SU-DHL-6 (cell line): Measurements from ENCODE around the gene DSCAML1.

Source experiments
- H2AFZ ChIP-seq: fragments of 200-600 bp; sonication (generic); 2 replicates; pipeline ENCODE4 v1.6.1; 2014; ENCODE audit warnings: low read depth, mild to moderate bottlenecking, moderate library complexity, mixed read lengths, antibody characterized with exemption, low read length; ENCODE audit not compliant: severe bottlenecking
- H3F3A ChIP-seq: fragments of 200-600 bp; shearing (Covaris generic); 2 replicates; pipeline ENCODE4 v1.6.0; 2016; ENCODE audit warnings: antibody characterized with exemption, mild to moderate bottlenecking; ENCODE audit not compliant: insufficient read depth
- H3K27ac ChIP-seq: fragments of 200-600 bp; sonication (generic); 2 replicates; pipeline ENCODE4 v1.5.1; 2016; ENCODE audit warnings: low read depth, mild to moderate bottlenecking, low read length, moderate library complexity, mixed read lengths
- H3K27me3 ChIP-seq: fragments of 200-600 bp; sonication (generic), shearing (Covaris generic); 2 replicates; pipeline ENCODE4 v1.6.0; 2014; ENCODE audit warnings: mild to moderate bottlenecking, low read length
- H3K36me3 ChIP-seq: fragments of 200-600 bp; sonication (generic); 2 replicates; pipeline ENCODE4 v1.6.1; 2014; ENCODE audit warnings: mild to moderate bottlenecking, low read length, mixed read lengths
- H3K4me2 ChIP-seq: fragments of 300-600, 200-600 bp; shearing (Covaris generic), sonication (generic); 2 replicates; pipeline ENCODE4 v1.6.0; 2014; ENCODE audit warnings: low read length, low read depth, mild to moderate bottlenecking; ENCODE audit not compliant: poor library complexity, severe bottlenecking
- H3K4me3 ChIP-seq: fragments of 200-600 bp; sonication (generic); 2 replicates; pipeline ENCODE4 v1.5.1; 2014; ENCODE audit warnings: antibody characterized with exemption, low read length, mild to moderate bottlenecking, mixed read lengths; ENCODE audit not compliant: insufficient read depth, poor library complexity, severe bottlenecking
- H3K79me2 ChIP-seq: fragments of 200-600 bp; sonication (generic); 2 replicates; pipeline ENCODE4 v1.6.1; 2014; ENCODE audit warnings: mild to moderate bottlenecking, low read length, moderate library complexity; ENCODE audit not compliant: insufficient read depth
- H3K9ac ChIP-seq: fragments of 200-600 bp; sonication (generic); 2 replicates; pipeline ENCODE4 v1.7.0; 2014; ENCODE audit warnings: mild to moderate bottlenecking, low read length
- H3K9me2 ChIP-seq: fragments of 200-600 bp; sonication (generic); replicated peaks from 2 replicates; pipeline ENCODE4 v1.6.1; 2014; ENCODE audit warnings: low read length; ENCODE audit not compliant: insufficient read depth
- H3K9me3 ChIP-seq: fragments of 200-600 bp; sonication (generic); 2 replicates; pipeline ENCODE4 v1.6.1; 2014; ENCODE audit warnings: low read length, mixed read lengths; ENCODE audit not compliant: insufficient read depth
- H4K20me1 ChIP-seq: fragments of 200-600 bp; sonication (generic); 2 replicates; pipeline ENCODE4 v1.6.1; 2014; ENCODE audit warnings: low read depth, mild to moderate bottlenecking, antibody characterized with exemption, low read length, moderate library complexity, mixed read lengths
- EZH2phosphoT487 ChIP-seq: fragments of 200-600 bp; sonication (generic), shearing (Covaris generic); conservative IDR thresholded peaks from 2 replicates; pipeline ENCODE4 v1.6.1; 2018; ENCODE audit warnings: mild to moderate bottlenecking, antibody characterized with exemption, low read length, moderate library complexity, mixed read lengths
- TF ChIP-seq, protein P1 (sequence below): fragments of 200-600 bp; sonication (generic); IDR thresholded peaks from one replicate; pipeline ENCODE4 v1.5.1; 2017; ENCODE audit warnings: antibody characterized with exemption, mild to moderate bottlenecking, low read length, moderate library complexity; ENCODE audit not compliant: insufficient read depth, poor library complexity, severe bottlenecking

DSCAML1 gene

DNA sequence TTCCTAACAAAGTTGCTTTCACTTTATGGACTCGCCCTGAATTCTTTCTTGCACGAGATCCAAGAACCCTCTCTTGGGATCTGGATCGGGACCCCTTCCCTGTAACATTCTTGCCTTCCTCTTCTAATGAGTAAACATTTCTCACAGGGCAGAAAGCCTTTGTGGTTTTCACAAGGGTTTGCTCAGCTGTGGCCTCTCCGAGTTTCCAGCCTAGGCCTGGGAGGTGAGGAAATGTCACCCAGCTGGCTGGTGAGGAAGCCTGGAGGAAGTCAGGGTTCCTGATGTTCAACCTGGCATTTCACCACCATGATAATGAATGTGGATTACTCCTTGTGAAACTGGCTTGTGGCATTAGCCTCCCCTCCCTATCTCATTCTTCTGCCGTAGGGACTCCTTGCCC is 224.9 kb downstream of the DSCAML1 start:
- no peak overlapping the region for H2AFZ ChIP-seq
- no peak overlapping the region for H3K9ac ChIP-seq
- no peak overlapping the region for H3K4me3 ChIP-seq
- no peaks in the 10 kb centered on the region for H3K9me2 ChIP-seq
- H3K27me3 ChIP-seq: 0 out of 2 replicates have a peak, but pooled peaks cover 2% of the 10 kb centered on the region
- no peaks in the 10 kb centered on the region for H3K9me3 ChIP-seq
- H3K4me2 ChIP-seq: no peak overlapping the region
- H3K27ac ChIP-seq: no peak overlapping the region
- no peaks in the 10 kb centered on the region for H3K36me3 ChIP-seq
- H3K79me2 ChIP-seq: no peaks in the 10 kb centered on the region
- no peak for TF ChIP-seq EZH2phosphoT487
- TF ChIP-seq, protein P1, sequence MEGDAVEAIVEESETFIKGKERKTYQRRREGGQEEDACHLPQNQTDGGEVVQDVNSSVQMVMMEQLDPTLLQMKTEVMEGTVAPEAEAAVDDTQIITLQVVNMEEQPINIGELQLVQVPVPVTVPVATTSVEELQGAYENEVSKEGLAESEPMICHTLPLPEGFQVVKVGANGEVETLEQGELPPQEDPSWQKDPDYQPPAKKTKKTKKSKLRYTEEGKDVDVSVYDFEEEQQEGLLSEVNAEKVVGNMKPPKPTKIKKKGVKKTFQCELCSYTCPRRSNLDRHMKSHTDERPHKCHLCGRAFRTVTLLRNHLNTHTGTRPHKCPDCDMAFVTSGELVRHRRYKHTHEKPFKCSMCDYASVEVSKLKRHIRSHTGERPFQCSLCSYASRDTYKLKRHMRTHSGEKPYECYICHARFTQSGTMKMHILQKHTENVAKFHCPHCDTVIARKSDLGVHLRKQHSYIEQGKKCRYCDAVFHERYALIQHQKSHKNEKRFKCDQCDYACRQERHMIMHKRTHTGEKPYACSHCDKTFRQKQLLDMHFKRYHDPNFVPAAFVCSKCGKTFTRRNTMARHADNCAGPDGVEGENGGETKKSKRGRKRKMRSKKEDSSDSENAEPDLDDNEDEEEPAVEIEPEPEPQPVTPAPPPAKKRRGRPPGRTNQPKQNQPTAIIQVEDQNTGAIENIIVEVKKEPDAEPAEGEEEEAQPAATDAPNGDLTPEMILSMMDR: no peak
- no peaks in the 10 kb centered on the region for H3F3A ChIP-seq
- H4K20me1 ChIP-seq: no peaks in the 10 kb centered on the region

DNA sequence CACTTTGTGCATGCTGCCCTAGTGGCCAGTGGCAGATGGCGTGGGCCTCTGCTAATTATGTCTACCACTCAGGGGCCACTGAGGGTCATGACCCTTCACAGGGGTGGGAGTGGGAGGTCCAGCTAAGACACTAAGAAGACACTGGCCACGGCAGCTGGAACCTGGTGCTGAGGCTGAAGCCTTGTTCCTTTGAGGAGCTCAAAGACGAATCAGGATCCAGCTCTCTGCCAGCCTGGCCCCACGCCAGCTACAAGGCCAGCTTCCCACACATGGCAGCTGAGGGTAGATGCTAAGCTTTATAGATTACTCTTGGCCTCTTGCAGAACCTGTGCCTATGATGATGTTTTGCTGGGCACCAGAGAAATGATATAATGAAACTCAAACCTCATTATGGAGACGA is 226.3 kb downstream of the DSCAML1 start:
- no peaks in the 10 kb centered on the region for H4K20me1 ChIP-seq
- H3K36me3 ChIP-seq: no peaks in the 10 kb centered on the region
- H3K27me3 ChIP-seq: 0 out of 2 replicates have a peak, but pooled peaks cover 2% of the 10 kb centered on the region
- no peak overlapping the region for H3K4me2 ChIP-seq
- no peaks in the 10 kb centered on the region for H3K79me2 ChIP-seq
- no peaks in the 10 kb centered on the region for H3K9me3 ChIP-seq
- no peak overlapping the region for H3K9ac ChIP-seq
- H3K4me3 ChIP-seq: no peak overlapping the region
- TF ChIP-seq, protein P1: no peak
- TF ChIP-seq EZH2phosphoT487: no peak
- no peak overlapping the region for H3K27ac ChIP-seq
- H3F3A ChIP-seq: no peaks in the 10 kb centered on the region
- H2AFZ ChIP-seq: no peak overlapping the region
- no peaks in the 10 kb centered on the region for H3K9me2 ChIP-seq

DNA sequence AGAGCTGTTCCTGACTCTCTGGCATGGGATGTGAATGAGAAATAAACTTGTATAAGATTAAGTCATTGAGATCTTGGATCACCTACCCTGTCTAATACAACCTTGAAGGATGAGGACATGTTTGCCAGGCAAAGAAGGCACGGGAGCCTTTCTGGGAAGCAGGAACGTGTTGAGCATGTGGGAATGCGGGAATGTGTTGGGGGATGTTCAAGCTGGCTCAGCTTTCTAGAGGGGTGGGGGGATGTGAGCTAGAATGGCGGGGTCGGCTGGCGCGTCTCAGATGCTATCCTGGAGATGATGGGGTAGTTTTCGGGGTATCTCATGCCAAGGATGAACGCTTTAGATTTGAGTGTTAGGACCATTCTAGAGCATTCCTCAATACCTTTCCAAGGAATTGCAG is 227.1 kb downstream of the DSCAML1 start:
- no peaks in the 10 kb centered on the region for H3K9me3 ChIP-seq
- H3K27me3 ChIP-seq: 0 out of 2 replicates have a peak, but pooled peaks cover 2% of the 10 kb centered on the region
- H4K20me1 ChIP-seq: no peaks in the 10 kb centered on the region

More for the DNA sequence above, 227.1 kb downstream of the DSCAML1 start:
- Histone ChIP-seq H3K27ac (no peak overlapping the region), H3K79me2 (no peaks in the 10 kb centered on the region), H3K9me2 (no peaks in the 10 kb centered on the region), H3K9ac (no peak overlapping the region), H2AFZ (no peak overlapping the region), H3K36me3 (no peaks in the 10 kb centered on the region), H3K4me2 (no peak overlapping the region), H3F3A (no peaks in the 10 kb centered on the region), H3K4me3 (no peak overlapping the region)
- TF ChIP-seq, protein P1: no peak
- TF ChIP-seq EZH2phosphoT487: no peak
